ENCODE data around the gene UGT1A6.

UGT1A6 gene

DNA sequence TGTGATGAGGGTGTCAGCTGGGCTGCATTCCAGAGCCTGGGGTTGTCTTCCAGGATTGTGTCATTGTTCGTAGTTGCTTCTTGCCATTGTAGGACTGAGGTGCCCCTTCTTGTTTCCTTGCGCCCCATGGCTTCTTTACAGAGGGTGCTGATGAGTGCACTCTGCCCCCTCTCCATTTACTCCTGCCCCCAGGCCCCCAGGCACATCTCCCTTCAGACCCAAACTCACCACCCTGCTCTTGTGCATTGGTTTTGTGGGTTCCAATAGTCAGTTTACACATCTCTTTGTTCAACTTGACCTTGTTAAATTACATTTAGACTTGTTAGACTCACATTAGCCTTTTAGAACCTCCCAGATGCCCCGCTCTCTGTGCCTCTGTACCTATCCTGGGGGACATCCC lies 128.5 kb downstream of the UGT1A6 start:
- DNase-seq, result no peak

DNA sequence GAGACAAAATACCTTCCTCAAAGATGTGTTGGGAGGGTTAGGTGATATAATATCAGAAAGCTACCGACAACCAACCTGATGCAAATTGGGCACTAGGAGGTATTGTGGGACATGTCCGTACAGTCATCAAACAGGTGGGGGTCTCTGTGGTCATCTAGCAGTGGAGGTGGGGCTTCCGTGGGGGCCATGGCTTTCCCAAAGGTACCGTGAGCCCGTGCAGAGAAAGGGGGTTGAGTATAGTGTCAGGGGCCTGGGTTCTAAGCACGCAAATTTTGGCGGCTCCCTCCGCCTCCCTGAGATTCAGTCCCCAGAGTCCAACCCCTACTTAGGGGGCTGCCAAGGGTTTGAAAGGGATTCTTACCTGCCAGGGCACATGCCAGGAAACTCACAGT lies 129.0 kb downstream of the UGT1A6 start:
- DNase-seq, result no peak

DNA sequence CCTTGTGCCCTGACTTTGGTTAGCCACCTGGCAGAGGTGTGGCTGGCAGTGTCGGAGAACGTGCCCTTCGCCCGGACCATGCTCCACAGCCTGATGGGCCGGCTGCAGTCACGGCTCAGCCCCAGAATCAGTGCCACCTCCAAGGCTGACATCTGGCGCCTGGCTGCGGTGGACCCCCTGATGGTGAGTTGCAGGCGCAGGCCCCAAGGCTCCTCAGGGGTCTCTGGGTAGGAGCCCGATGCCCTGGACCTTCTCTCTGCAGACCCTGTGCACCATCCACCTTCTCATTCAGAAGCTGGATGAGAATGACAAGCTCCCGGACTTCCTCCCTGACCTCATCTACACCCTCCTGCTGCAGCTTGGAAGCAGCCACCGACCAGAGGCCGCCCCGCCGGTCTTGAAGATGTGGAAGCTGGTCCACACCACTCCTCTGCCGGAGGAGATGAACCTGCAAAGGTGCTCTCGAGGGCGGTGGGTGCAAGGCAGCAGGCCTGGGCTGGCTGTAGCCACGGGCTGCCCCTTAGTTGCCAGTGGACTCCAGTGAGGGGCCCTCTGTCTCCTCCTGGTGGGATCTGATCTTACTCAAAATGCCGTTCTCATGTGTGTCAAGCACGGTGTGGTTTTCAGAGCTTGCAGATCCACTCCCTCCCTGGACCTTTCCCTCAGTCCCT lies 129.5 kb downstream of the UGT1A6 start:
- no peak for DNase-seq

Data from fibroblast of skin of back (primary cell).